Left cardiac atrium (tissue), 4 donors: ENCODE measurements around the gene SYNDIG1L. TPM values are rescaled to one million over a fixed set of nuclear protein-coding genes. Genes with fewer than 3 reads are reported as not detected.

ENCODE experiments used
- ATAC-seq, 2 donors: fragments of 200-7000 bp; cut with Tn5 transposase; one replicate each; pipeline ENCODE4 v1.9.1; 2020; ENCODE audit warnings: mild to moderate bottlenecking in 2 of 2, moderate library complexity in 2 of 2
- DNase-seq: peaks from one replicate; pipeline ENCODE4 v3.0.0-alpha.2; 2020
- intact Hi-C, 2 donors: fragments of 100-400 bp; cut with DNase I; formaldehyde crosslinking; loops; one replicate each; pipeline versions ENCODE4 v1.14.1 to v1.15.1; 2022 to 2023
- total RNA-seq, 2 donors: library from RNA; stranded (reverse); fragmentation: NEBNext Ultra II Directional; extraction: Animal tissue kit (Norgen Biotek cat#: 25700); gene quantifications; one replicate each; pipeline ENCODE4 v1.2.1, GENCODE V29; 2021
- donor health status: DM: no; HTN: yes; CAD: no.
- donor health status: DM: no; HTN: yes; CAD: no; lungs with severe emphysema.
- donor health status: DM: yes; HTN: yes; CAD: no.
- donor health status: Dilated cardiomyopathy.

Gene SYNDIG1L
- total RNA-seq, 2 donors from 2014 or later: 0.24 TPM; not detected in 1

GRCh38 chr14:74437496-74438053 lies 11.6 kb upstream of the SYNDIG1L start:
- ATAC-seq (no peak), DNase-seq (no peak)
- intact Hi-C loops: no loop called here

GRCh38 chr14:74434294-74434693 lies 8.3 kb upstream of the SYNDIG1L start:
- intact Hi-C loops: no loop called here
- ATAC-seq (no peak), DNase-seq (no peak)

- ATAC-seq (no peak), DNase-seq (no peak)
- intact Hi-C loops: no loop called here
Observed at GRCh38 chr14:74429991-74430390, 4.0 kb upstream of the SYNDIG1L start.

DNA sequence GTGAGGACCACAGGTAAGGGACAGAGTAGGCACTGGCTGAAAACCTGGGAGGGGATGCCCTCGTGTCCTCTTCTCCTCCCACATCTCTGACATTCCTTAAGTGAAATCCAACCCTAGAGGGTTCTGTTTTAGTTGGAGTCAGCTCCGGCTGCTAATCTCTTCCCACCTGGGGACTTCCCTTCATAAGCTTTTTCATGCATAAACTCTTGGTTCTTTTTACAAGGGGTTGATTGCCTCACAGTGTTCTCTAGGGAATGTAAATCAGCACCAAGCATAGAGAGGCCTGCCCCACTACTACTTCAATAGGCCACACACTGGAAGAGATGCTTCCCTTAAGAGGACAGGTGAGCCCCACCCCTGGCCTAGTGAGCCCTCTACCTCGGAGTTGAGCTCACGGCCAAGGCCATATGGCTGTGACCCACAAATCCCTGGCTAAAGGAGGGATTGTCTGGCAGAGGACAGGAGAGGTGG lies 3.2 kb upstream of the SYNDIG1L start:
- DNase-seq (no peak), ATAC-seq (no peak)
- intact Hi-C loops: no loop called here

- intact Hi-C loops: no loop called here
- ATAC-seq (no peak), DNase-seq (no peak)
Observed at GRCh38 chr14:74427651-74428050, 1.6 kb upstream of the SYNDIG1L start.

DNA sequence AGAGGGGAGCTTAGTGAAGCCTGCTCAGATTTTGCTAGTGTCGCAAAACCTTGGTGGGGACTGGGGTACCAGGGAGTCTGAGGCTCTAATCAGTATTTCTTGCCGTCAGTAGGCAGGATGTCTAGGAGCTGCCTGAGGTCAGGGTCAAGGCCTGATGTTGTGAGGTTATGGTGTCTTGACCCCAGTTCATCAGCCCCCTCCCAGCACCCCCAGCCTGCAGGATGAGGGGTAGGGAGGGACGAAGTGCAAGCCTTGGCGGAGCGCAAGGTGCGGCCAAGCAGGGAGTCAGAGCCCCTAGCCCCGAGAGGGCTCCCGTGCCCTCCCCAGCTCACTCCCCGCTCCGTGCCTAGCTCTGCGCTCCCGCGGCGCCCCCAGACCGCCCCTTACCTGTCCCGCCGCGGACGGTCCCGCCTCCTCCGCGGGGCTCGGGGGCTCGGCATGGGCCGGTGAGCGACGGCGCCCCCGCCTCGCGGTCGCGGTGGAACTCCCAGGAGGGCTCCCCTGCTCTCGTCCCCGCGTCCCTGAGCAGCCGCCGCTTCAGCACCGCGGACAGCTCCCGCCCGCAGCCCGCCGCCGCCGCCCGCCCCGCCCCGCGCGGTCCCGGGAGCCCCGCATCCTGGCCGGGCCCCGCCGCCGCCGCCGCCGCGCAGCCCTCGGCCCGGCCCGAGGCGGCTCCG lies 347 bp downstream of the SYNDIG1L start:
- DNase-seq (peak; percentile 44), ATAC-seq (peak; percentile 82 to 88)
- intact Hi-C loops: no loop called here

- intact Hi-C loops: no loop called here
Observed at GRCh38 chr14:74424606-74425005, 1.4 kb downstream of the SYNDIG1L start.

GRCh38 chr14:74423246-74423645 lies 2.8 kb downstream of the SYNDIG1L start:
- no peak for DNase-seq
- ATAC-seq: no peak
- intact Hi-C loops: no loop called here

More at GRCh38 chr14:74424606-74425005, 1.4 kb downstream of the SYNDIG1L start:
- no peak for DNase-seq
- no peak for ATAC-seq

GRCh38 chr14:74421981-74422380 lies 4.0 kb downstream of the SYNDIG1L start:
- DNase-seq (no peak), ATAC-seq (no peak)
- intact Hi-C loops: no loop called here

- ATAC-seq (peak in 1 of 2 donors; percentile 66), DNase-seq (no peak)
- intact Hi-C loops: no loop called here
Observed at GRCh38 chr14:74419086-74419485, 6.9 kb downstream of the SYNDIG1L start.

DNA sequence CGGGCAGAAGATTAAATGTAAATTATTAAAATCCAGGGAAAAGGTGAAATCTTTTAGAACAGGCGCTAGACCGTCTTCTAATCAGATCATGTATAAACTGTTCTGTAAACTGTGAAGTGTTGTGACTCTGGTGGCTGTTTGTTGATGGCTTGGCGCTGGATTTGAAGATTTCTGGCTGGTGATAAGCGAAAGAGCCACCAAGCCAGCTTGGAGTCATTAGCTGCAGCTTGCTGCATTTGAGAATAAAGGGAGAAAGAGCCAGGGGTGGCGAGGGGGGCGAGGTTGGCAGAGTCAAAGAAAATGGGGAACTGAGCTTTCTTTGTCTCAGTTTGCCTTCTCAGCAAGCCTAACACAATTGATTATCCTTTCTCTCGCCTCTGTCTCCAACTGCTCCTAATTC lies 8.0 kb downstream of the SYNDIG1L start:
- DNase-seq (no peak), ATAC-seq (no peak)
- intact Hi-C loops: no loop called here

DNA sequence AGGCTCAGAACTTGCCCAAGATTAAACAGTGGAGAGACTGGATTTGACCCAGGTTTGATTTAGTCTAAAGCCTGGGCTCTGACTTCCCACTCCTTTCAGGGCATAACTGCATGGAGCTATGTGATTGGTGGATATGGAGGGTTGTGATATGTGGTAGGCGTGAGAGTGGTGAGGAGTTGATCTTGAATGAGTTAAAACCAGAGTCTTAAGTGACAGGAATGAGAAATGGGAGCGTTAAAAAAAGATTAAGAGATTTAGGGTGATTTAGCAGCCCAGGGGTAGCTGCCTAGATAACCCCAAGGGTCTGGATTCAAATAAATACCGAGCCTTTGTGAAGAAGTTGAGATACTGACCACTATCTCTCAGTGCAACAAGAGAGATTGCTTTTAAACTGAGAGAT lies 8.4 kb downstream of the SYNDIG1L start:
- ATAC-seq: no peak
- no peak for DNase-seq
- intact Hi-C loops: no loop called here

- intact Hi-C loops: no loop called here
- ATAC-seq (no peak), DNase-seq (no peak)
Observed at GRCh38 chr14:74417201-74417600, 8.8 kb downstream of the SYNDIG1L start.

DNA sequence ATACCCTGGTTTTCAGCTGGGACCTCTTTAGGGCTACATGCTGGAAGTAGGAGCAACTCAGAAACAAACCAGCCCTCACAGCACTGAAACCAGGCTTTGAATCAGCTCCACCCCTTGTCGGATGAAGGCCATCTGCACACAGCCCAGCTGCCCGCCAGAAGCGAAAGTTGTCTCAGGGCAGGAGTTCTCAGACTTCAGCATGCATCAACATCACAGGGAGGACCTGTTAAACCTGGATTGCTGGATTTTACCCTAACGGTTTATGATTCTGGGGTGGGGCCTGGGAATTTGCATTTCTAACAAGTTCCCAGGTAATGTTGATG lies 10.9 kb downstream of the SYNDIG1L start:
- ATAC-seq: no peak
- intact Hi-C loops: no loop called here
- no peak for DNase-seq

DNA sequence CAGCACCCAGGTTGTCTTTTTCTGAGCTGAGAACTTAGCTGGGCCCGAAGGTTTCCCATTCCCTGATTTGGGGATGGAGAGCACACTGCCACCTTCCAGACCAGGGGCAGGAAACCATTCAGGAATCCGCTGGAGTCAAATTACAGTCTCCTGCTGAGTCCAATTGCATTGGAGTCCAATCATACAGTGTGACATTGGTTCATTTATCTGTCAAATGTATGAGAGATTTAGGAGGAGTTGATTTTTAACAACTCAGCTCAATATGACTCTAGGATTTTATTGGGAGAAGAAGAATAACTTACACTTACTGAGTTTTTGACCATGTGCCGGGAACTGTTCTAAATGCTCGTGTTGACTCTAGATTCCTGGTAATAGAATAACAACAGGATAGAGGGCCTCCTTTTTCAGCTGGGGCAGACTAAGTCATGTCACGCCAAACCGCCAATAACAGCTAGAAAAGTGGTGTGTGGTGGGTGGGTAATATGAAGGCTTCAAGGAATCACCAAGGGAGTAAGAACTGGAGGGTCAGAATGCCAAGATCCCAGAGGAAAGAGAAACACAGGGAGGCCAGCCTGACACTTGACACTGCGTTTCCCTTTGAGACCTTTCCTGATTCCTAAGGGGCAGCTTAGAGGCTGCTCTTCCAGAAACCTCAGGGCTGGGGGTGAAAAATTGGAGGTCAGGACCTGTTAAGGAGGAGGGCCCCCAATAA lies 11.5 kb downstream of the SYNDIG1L start:
- ATAC-seq: no peak
- no peak for DNase-seq
- intact Hi-C loops: no loop called here

DNA sequence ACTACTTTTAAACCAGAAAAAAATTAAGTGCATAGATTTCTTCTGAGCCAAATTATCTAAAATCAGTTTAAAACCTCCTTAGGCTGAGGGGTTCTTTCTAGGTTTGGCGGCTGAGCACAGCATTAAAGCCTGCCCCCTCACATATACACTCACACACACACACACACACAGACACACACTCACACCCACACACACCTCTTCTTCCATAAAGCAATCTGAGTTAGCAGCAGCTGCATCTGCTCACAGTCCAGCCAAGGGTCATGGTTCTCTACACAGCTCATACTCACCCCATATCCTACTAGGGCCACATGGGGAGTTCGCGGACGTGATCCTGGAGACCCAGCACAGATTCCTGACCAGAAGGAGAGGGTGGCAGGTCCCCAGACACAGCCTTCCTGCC lies 12.4 kb downstream of the SYNDIG1L start:
- DNase-seq (no peak), ATAC-seq (no peak)
- intact Hi-C loops: no loop called here

DNA sequence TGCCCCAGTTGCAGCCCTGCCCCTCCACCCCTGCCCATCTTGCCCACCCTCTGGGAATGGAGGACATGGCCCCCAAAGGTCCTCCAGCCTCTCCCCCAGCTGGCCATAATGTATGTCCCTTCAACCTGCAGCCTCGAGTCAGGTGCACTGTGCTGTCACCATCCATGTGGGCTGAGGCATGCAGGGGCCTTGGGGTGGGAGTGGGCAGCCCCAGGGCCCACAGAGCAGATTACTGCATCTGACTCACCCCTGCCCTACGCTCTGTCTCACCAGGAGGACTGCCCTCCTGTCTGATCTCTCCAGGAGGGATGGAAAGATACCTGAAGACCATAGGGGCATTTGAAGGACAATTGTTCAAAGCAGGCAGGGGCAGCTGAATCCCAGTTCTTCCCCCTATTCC lies 13.3 kb downstream of the SYNDIG1L start:
- ATAC-seq: no peak
- no peak for DNase-seq
- intact Hi-C loops: no loop called here

GRCh38 chr14:74411671-74412070 lies 14.3 kb downstream of the SYNDIG1L start:
- intact Hi-C loops: no loop called here
- no peak for ATAC-seq
- no peak for DNase-seq

GRCh38 chr14:74409441-74409840 lies 16.6 kb downstream of the SYNDIG1L start:
- DNase-seq: no peak
- intact Hi-C loops: no loop called here
- ATAC-seq: no peak

DNA sequence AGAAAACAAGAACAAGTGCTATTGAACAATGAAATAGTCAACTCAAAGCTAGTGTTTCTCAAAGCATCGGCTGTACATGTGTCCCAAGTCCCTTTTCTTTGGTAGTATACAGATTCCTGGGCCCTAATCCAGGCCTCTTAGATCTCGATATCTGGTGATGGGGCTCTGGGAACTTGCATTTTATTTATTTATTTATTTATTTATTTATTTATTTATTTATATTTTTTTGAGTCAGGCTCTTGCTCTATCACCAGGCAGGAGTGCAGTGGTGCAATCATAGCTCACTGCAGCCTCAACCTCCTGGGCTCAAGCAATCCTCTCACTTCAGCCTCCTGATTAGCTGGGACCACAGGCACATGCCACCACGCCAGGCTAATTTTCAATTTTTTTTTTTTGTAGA lies 17.1 kb downstream of the SYNDIG1L start:
- intact Hi-C loops: no loop called here
- ATAC-seq (no peak), DNase-seq (no peak)

DNA sequence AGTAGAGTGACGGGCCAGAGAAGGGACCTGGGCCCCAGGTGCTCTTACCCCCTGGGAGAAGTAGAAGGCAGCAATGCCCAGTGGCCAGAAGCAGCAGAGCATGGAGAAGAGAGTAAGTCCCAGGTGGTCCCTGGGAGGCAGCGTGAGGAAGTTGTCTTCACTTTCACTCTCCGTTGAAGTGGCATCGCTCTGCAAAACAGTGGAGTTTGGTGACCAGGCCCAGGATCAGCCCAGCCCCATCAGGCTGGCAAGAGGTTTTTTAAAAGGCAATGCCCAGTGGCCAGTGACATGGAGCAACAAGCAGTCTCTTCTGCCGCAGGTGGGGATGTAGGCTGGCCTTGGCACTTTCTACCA lies 18.2 kb downstream of the SYNDIG1L start:
- intact Hi-C loops: no loop called here
- no peak for DNase-seq
- ATAC-seq: no peak
